IMR-90 (cell line): ENCODE measurements around the gene TNK2. TPM values are rescaled to one million over a fixed set of nuclear protein-coding genes. Genes with fewer than 3 reads are reported as not detected.

Experiments used
- ATAC-seq: fragments of 200-7000 bp; cut with Tn5 transposase; 2 replicates; pipeline ENCODE4 v1.9.1; 2020; ENCODE audit warnings: low read depth, mild to moderate bottlenecking, moderate library complexity
- BruUV-seq: library from RNA; stranded (reverse); fragments of 400-500 nt; replicated peaks from 2 replicates; lab custom pipeline; 2021; lab: Mats Ljungman, UMichigan
- CTCF ChIA-PET: fragments of 300-600 bp; formaldehyde crosslinking; extraction: SDS; loops from one replicate; lab custom pipeline; 2021; ENCODE audit warnings: antibody characterized with exemption; lab: Yijun Ruan, JAX
- POLR2A ChIA-PET: fragments of 300-600 bp; sonication (Branson Sonifier 250); formaldehyde crosslinking; loops from one replicate; lab custom pipeline; 2022; ENCODE audit warnings: antibody characterized with exemption; ENCODE audit not compliant: unreplicated experiment; lab: Charles Lee
- DNase-seq: peaks from one replicate; pipeline ENCODE4 v3.0.0; 2013
- H2AFZ ChIP-seq: replicated peaks from 2 replicates; pipeline ENCODE3; 2013; ENCODE audit warnings: low read length, mild to moderate bottlenecking; ENCODE audit not compliant: poor library complexity
- H2AK5ac ChIP-seq: 2 replicates; pipeline ENCODE4 v1.6.1; 2013; ENCODE audit warnings: low read depth, low read length, inconsistent platforms
- H2AK9ac ChIP-seq: replicated peaks from 2 replicates; pipeline ENCODE3; 2013; ENCODE audit warnings: mild to moderate bottlenecking, low read depth, low read length, moderate library complexity; ENCODE audit not compliant: poor library complexity
- H2BK120ac ChIP-seq: 2 replicates; pipeline ENCODE4 v1.6.1; 2013; ENCODE audit warnings: low read depth, low read length, inconsistent platforms
- H2BK15ac ChIP-seq: 3 replicates; pipeline ENCODE4 v1.6.1; 2013; ENCODE audit warnings: low read depth, low read length, inconsistent platforms
- H2BK20ac ChIP-seq: 2 replicates; pipeline ENCODE4 v1.6.1; 2013; ENCODE audit warnings: low read depth, mild to moderate bottlenecking, inconsistent platforms, low read length, moderate library complexity
- H2BK5ac ChIP-seq: 2 replicates; pipeline ENCODE4 v1.6.1; 2013; ENCODE audit warnings: mild to moderate bottlenecking, low read depth, low read length, inconsistent platforms; ENCODE audit not compliant: poor library complexity, severe bottlenecking
- H3K14ac ChIP-seq: replicated peaks from 2 replicates; pipeline ENCODE4 v1.6.1; 2013; ENCODE audit warnings: low read depth, low read length, inconsistent platforms
- H3K18ac ChIP-seq: 2 replicates; pipeline ENCODE4 v1.6.1; 2013; ENCODE audit warnings: low read depth, low read length, control low read depth
- H3K23ac ChIP-seq: 2 replicates; pipeline ENCODE4 v1.6.1; 2013; ENCODE audit warnings: low read depth, low read length, inconsistent platforms
- H3K27ac ChIP-seq: 2 replicates; pipeline ENCODE4 v1.5.1; 2013; ENCODE audit warnings: mild to moderate bottlenecking, control low read depth, low read length; ENCODE audit not compliant: insufficient read depth
- H3K27me3 ChIP-seq: 2 replicates; pipeline ENCODE4 v1.6.1; 2013; ENCODE audit warnings: low read length; ENCODE audit not compliant: control insufficient read depth, insufficient read depth
- H3K36me3 ChIP-seq: 2 replicates; pipeline ENCODE4 v1.6.1; 2013; ENCODE audit warnings: low read length, mixed read lengths; ENCODE audit not compliant: control insufficient read depth, insufficient read depth
- H3K4ac ChIP-seq: 2 replicates; pipeline ENCODE4 v1.6.1; 2013; ENCODE audit warnings: low read depth, low read length, inconsistent platforms
- H3K4me1 ChIP-seq: 2 replicates; pipeline ENCODE4 v1.6.1; 2013; ENCODE audit warnings: low read length, mixed read lengths; ENCODE audit not compliant: control insufficient read depth, insufficient read depth
- H3K4me2 ChIP-seq: 2 replicates; pipeline ENCODE4 v1.6.1; 2013; ENCODE audit warnings: low read depth, mild to moderate bottlenecking, control low read depth, low read length, moderate library complexity
- H3K4me3 ChIP-seq: 2 replicates; pipeline ENCODE4 v1.5.1; 2013; ENCODE audit warnings: low read depth, mild to moderate bottlenecking, control low read depth, low read length, moderate library complexity; ENCODE audit not compliant: insufficient read depth
- H3K56ac ChIP-seq: 2 replicates; pipeline ENCODE4 v1.6.1; 2013; ENCODE audit warnings: low read length, inconsistent platforms; ENCODE audit not compliant: insufficient read depth; ENCODE audit errors: extremely low read depth
- H3K79me1 ChIP-seq, 2 experiments: 2 replicates each; pipeline ENCODE4 v1.6.1; 2013; ENCODE audit warnings: low read length in 2 of 2, inconsistent platforms in 1 of 2, low read depth in 1 of 2
- H3K9ac ChIP-seq: 2 replicates; pipeline ENCODE4 v1.6.1; 2013; ENCODE audit warnings: low read depth, low read length, control low read depth
- H3K9me1 ChIP-seq: 2 replicates; pipeline ENCODE4 v1.6.1; 2013; ENCODE audit warnings: low read length, inconsistent platforms; ENCODE audit not compliant: insufficient read depth
- H3K9me3 ChIP-seq: 2 replicates; pipeline ENCODE4 v1.6.1; 2013; ENCODE audit warnings: low read length; ENCODE audit not compliant: control insufficient read depth, insufficient read depth
- H4K20me1 ChIP-seq: 2 replicates; pipeline ENCODE4 v1.6.1; 2013; ENCODE audit warnings: low read length, inconsistent platforms; ENCODE audit not compliant: insufficient read depth
- H4K5ac ChIP-seq: 2 replicates; pipeline ENCODE4 v1.6.1; 2013; ENCODE audit warnings: mild to moderate bottlenecking, low read depth, low read length, control low read depth
- H4K8ac ChIP-seq, 2 experiments: 2 replicates each; pipeline ENCODE4 v1.6.1; 2013; ENCODE audit warnings: low read depth in 2 of 2, low read length in 2 of 2, control low read depth in 1 of 2, inconsistent platforms in 1 of 2
- H4K91ac ChIP-seq: 2 replicates; pipeline ENCODE4 v1.6.1; 2013; ENCODE audit warnings: low read depth, low read length, inconsistent platforms; ENCODE audit not compliant: insufficient read depth
- CEBPB ChIP-seq: IDR thresholded peaks from 2 replicates; pipeline ENCODE4 v1.6.1; 2012; ENCODE audit warnings: low read depth, low read length, improper control_type of control experiment
- FOS ChIP-seq: fragments of 150-350 bp; IDR thresholded peaks from 2 replicates; pipeline ENCODE4 v1.6.1; 2016; ENCODE audit warnings: low read depth, low read length
- MAFK ChIP-seq: IDR thresholded peaks from 2 replicates; pipeline ENCODE4 v1.6.1; 2012; ENCODE audit warnings: low read depth, low read length, improper control_type of control experiment
- SMC3 ChIP-seq: fragments of 150-350 bp; IDR thresholded peaks from 2 replicates; pipeline ENCODE4 v1.6.1; 2016; ENCODE audit warnings: low read depth, mild to moderate bottlenecking, antibody characterized with exemption, low read length, moderate library complexity
- WGBS, 2 experiments: methylation state at CpG; one replicate each; pipeline versions ENCODE4 v1.1.5 to v1.1.7; 2013; ENCODE audit warnings: missing lambda C conversion rate in 2 of 2; ENCODE audit not compliant: insufficient read length in 1 of 2; ENCODE audit errors: extremely low coverage in 2 of 2; 5-methylcytosine and 5-hydroxymethylcytosine counted together
- dilution Hi-C: fragments of 300-500 bp; cut with HindIII; formaldehyde crosslinking; loops from one replicate; pipeline ENCODE4 v1.14.3; 2018; ENCODE audit warnings: low sequenced_read_pairs; ENCODE audit not compliant: unreplicated experiment
- in situ Hi-C: fragments of 300-500 bp; cut with MboI; formaldehyde crosslinking; loops from 3 replicates; pipeline ENCODE4 v1.14.3; 2019; ENCODE audit warnings: low sequenced_read_pairs, inconsistent platforms, mixed read lengths
- intact Hi-C: fragments of 100-400 bp; cut with micrococcal nuclease; formaldehyde crosslinking; loops from 2 replicates; pipeline ENCODE4 v1.10.0; 2022
- polyA plus RNA-seq, 3 experiments: library from polyadenylated mRNA; depleted of rRNA; stranded (reverse); fragments of >200 nt; gene quantifications; 2 replicates each; pipeline ENCODE4 v1.2.3, GENCODE V29; 2012; ENCODE audit warnings: low replicate concordance in 1 of 3
- total RNA-seq: library from RNA; depleted of rRNA; stranded (reverse); fragments of >200 nt; gene quantifications from 2 replicates; pipeline ENCODE4 v1.2.3, GENCODE V29; 2012

Gene TNK2
- total and polyA plus RNA-seq, 2 of the 4 experiments (the other 2 are of a cell fraction) = 2.2 to 13.8 TPM

GRCh38 chr3:195878424-195879274 lies 29.7 kb downstream of the TNK2 start:
- H4K8ac ChIP-seq = no peak overlapping the region
- TF ChIP-seq SMC3 (no peak), CEBPB (no peak), FOS (no peak), MAFK (no peak)
- H3K4ac ChIP-seq = no peak overlapping the region
- H3K23ac ChIP-seq = no peak overlapping the region
- 90% methylated on average over 2 of the region's 30 CpGs; no CpG with 5 or more reads in 1 of the 2 experiments for WGBS, 2 experiments
- no TSS peak for BruUV-seq
- no peak overlapping the region for H2BK120ac ChIP-seq
- H2AK5ac ChIP-seq = no peak overlapping the region
- intact Hi-C loops = no loop called here
- H3K14ac ChIP-seq = no peak overlapping the region
- H2AK9ac ChIP-seq = no peak overlapping the region
- H3K27ac ChIP-seq = no peak overlapping the region
- H3K4me3 ChIP-seq = no peak overlapping the region
- H3K4me1 ChIP-seq = no peaks in the 10 kb centered on the region
- no peak overlapping the region for H4K91ac ChIP-seq
- no peaks in the 10 kb centered on the region for H3K9me1 ChIP-seq
- in situ Hi-C loops = no loop called here
- no peaks in the 10 kb centered on the region for H3K9me3 ChIP-seq
- H3K4me2 ChIP-seq = no peak overlapping the region
- no peaks in the 10 kb centered on the region for H3K27me3 ChIP-seq
- CTCF ChIA-PET = no interaction called here
- H2AFZ ChIP-seq = no peak overlapping the region
- no peak for DNase-seq
- H2BK5ac ChIP-seq = no peak overlapping the region
- no peak for ATAC-seq
- peaks cover 47% of the 10 kb centered on the region for H3K36me3 ChIP-seq
- dilution Hi-C loops = no loop called here
- no peak overlapping the region for H2BK20ac ChIP-seq
- no peak overlapping the region for H3K9ac ChIP-seq
- 0 out of 4 replicates have a peak, but pooled peaks cover 0 to 6% of the 10 kb centered on the region in 2 experiments for H3K79me1 ChIP-seq
- no peak overlapping the region for H4K5ac ChIP-seq
- POLR2A ChIA-PET = no interaction called here
- H3K18ac ChIP-seq = no peak overlapping the region
- H3K56ac ChIP-seq = no peak overlapping the region
- H4K20me1 ChIP-seq = no peaks in the 10 kb centered on the region
- no peak overlapping the region for H2BK15ac ChIP-seq
